Esophagus muscularis mucosa (tissue), 4 donors: ENCODE results near the gene TNFAIP2.
"Not testable (repeated sequence)": the region's sequence is repeated elsewhere in the genome, so short reads cannot be mapped to it uniquely, and the experiment has no call there.

Experiments used
- CTCF ChIP-seq, 3 experiments: fragments of 200-600 bp in 2 of 3; fragments of 450-650 bp in 1 of 3; sonication (generic) in 2 of 3; IDR thresholded peaks; one replicate each; pipeline ENCODE4 v1.5.1; 2017 to 2019; ENCODE audit warnings: antibody characterized with exemption in 3 of 3, mild to moderate bottlenecking in 2 of 3, moderate library complexity in 1 of 3
- EP300 ChIP-seq: sonication (generic); formaldehyde crosslinking; IDR thresholded peaks from one replicate; pipeline ENCODE4 v1.6.1; 2017; ENCODE audit warnings: antibody characterized with exemption
- POLR2A ChIP-seq: fragments of 450-650 bp; IDR thresholded peaks from one replicate; pipeline ENCODE4 v1.6.1; 2017; ENCODE audit warnings: antibody characterized with exemption, moderate library complexity, mild to moderate bottlenecking, low read depth

- not testable (repeated sequence) for TF ChIP-seq CTCF (IDR thresholded peaks at IDR 0.05); EP300; POLR2A
These were observed 52.9 kb downstream of the TNFAIP2 start for GRCh38 chr14:103176176-103176575.
